GM12875 (cell line): ENCODE data around the gene GLG1.
"Not testable (repeated sequence)": the region's sequence is repeated elsewhere in the genome, so short reads cannot be mapped to it uniquely, and the experiment has no call there.

ENCODE experiments used
- H3K4me3 ChIP-seq: one replicate; pipeline ENCODE4 v1.5.1; 2011; ENCODE audit warnings: low read depth, low read length, control low read depth
- CTCF ChIP-seq: IDR thresholded peaks from 2 replicates; pipeline ENCODE4 v1.5.1; 2011; ENCODE audit warnings: low read depth, mild to moderate bottlenecking, control low read depth, inconsistent platforms, low read length, moderate library complexity, borderline replicate concordance; ENCODE audit not compliant: insufficient read depth

GLG1 gene

GRCh38 chr16:74558873-74559272 lies 48.0 kb downstream of the GLG1 start:
- H3K4me3 ChIP-seq: no peak overlapping the region
- TF ChIP-seq CTCF: no peak

GRCh38 chr16:74557275-74557674 lies 49.6 kb downstream of the GLG1 start:
- no peak for TF ChIP-seq CTCF
- H3K4me3 ChIP-seq: no peak overlapping the region

GRCh38 chr16:74556375-74556922 lies 50.5 kb downstream of the GLG1 start:
- TF ChIP-seq CTCF: no peak
- no peak overlapping the region for H3K4me3 ChIP-seq

GRCh38 chr16:74552357-74552756 lies 54.6 kb downstream of the GLG1 start:
- not testable (repeated sequence) for H3K4me3 ChIP-seq

- not testable (repeated sequence) for H3K4me3 ChIP-seq
These were observed 56.5 kb downstream of the GLG1 start for GRCh38 chr16:74550227-74551019.

GRCh38 chr16:74546112-74546511 lies 60.8 kb downstream of the GLG1 start:
- not testable (repeated sequence) for H3K4me3 ChIP-seq

GRCh38 chr16:74542911-74543578 lies 63.9 kb downstream of the GLG1 start:
- not testable (repeated sequence) for H3K4me3 ChIP-seq

- not testable (repeated sequence) for H3K4me3 ChIP-seq
These were observed 66.3 kb downstream of the GLG1 start for GRCh38 chr16:74540663-74541062.

GRCh38 chr16:74538801-74539200 lies 68.1 kb downstream of the GLG1 start:
- H3K4me3 ChIP-seq: not testable (repeated sequence)

GRCh38 chr16:74537746-74538145 lies 69.2 kb downstream of the GLG1 start:
- not testable (repeated sequence) for H3K4me3 ChIP-seq

GRCh38 chr16:74534650-74535049 lies 72.3 kb downstream of the GLG1 start:
- not testable (repeated sequence) for H3K4me3 ChIP-seq
